ENCODE results near the gene CCDC14.
"Not testable (repeated sequence)": the region's sequence is repeated elsewhere in the genome, so short reads cannot be mapped to it uniquely, and the experiment has no call there.

The CCDC14 gene

GRCh38 chr3:123920383-123920782 is 40.6 kb downstream of the CCDC14 start:
- Mint-ChIP-seq H3K4me3 (no peak overlapping the region), H3K27ac (no peak overlapping the region), H3K36me3 (ENCODE audit: insufficient read depth) (no peaks in the 10 kb centered on the region), H3K27me3 (no peaks in the 10 kb centered on the region), H3K9me3 (peaks cover 12 to 23% of the 10 kb centered on the region in 2 donors), H3K4me1 (ENCODE audit: low read depth in 2 of 2) (no peaks in the 10 kb centered on the region)
- no peak for ATAC-seq (replicated peaks)
- no peak for DNase-seq

- Mint-ChIP-seq H3K4me1 (ENCODE audit: low read depth in 2 of 2) (no peaks in the 10 kb centered on the region), H3K9me3 (peaks cover 10 to 21% of the 10 kb centered on the region in 2 donors), H3K4me3 (no peak overlapping the region), H3K36me3 (ENCODE audit: insufficient read depth) (no peaks in the 10 kb centered on the region), H3K27ac (no peak overlapping the region), H3K27me3 (no peaks in the 10 kb centered on the region)
- no peak for ATAC-seq (replicated peaks)
- DNase-seq = no peak
Observed at GRCh38 chr3:123919353-123919752, 41.7 kb downstream of the CCDC14 start.

- no peak for ATAC-seq (replicated peaks)
- Mint-ChIP-seq H3K4me1 (ENCODE audit: low read depth in 2 of 2) (no peaks in the 10 kb centered on the region), H3K36me3 (ENCODE audit: insufficient read depth) (peaks cover 3% of the 10 kb centered on the region), H3K4me3 (no peak overlapping the region), H3K27me3 (no peaks in the 10 kb centered on the region), H3K9me3 (no peaks in the 10 kb centered on the region), H3K27ac (no peak overlapping the region)
- DNase-seq = no peak
Observed at GRCh38 chr3:123914829-123915228, 46.2 kb downstream of the CCDC14 start.

- peaks cover 3% of the 10 kb centered on the region for H3K36me3 Mint-ChIP-seq (ENCODE audit: insufficient read depth)
- no peak for DNase-seq
- H3K4me1 Mint-ChIP-seq (ENCODE audit: low read depth in 2 of 2) = no peaks in the 10 kb centered on the region
- H3K9me3 Mint-ChIP-seq = no peaks in the 10 kb centered on the region
- ATAC-seq (replicated peaks) = no peak
- H3K27me3 Mint-ChIP-seq = peaks cover 0 to 5% of the 10 kb centered on the region in 2 donors
- H3K4me3 Mint-ChIP-seq = no peak overlapping the region
- H3K27ac Mint-ChIP-seq = no peak overlapping the region
Observed at GRCh38 chr3:123909785-123910184, 51.2 kb downstream of the CCDC14 start.

GRCh38 chr3:123907720-123908119 is 53.3 kb downstream of the CCDC14 start:
- H3K9me3 Mint-ChIP-seq = no peaks in the 10 kb centered on the region
- no peaks in the 10 kb centered on the region for H3K4me1 Mint-ChIP-seq (ENCODE audit: low read depth in 2 of 2)
- H3K36me3 Mint-ChIP-seq (ENCODE audit: insufficient read depth) = no peaks in the 10 kb centered on the region
- H3K27me3 Mint-ChIP-seq = peaks cover 0 to 5% of the 10 kb centered on the region in 2 donors
- no peak overlapping the region for H3K4me3 Mint-ChIP-seq
- ATAC-seq (replicated peaks) (no peak), DNase-seq (no peak)
- no peak overlapping the region for H3K27ac Mint-ChIP-seq

- Mint-ChIP-seq H3K4me3 (no peak overlapping the region), H3K27me3 (peaks cover 21 to 22% of the 10 kb centered on the region in 2 donors), H3K36me3 (ENCODE audit: insufficient read depth) (peaks cover 3% of the 10 kb centered on the region), H3K27ac (no peak overlapping the region), H3K9me3 (no peaks in the 10 kb centered on the region), H3K4me1 (ENCODE audit: low read depth in 2 of 2) (no peaks in the 10 kb centered on the region)
- DNase-seq = no peak
- ATAC-seq (replicated peaks) = no peak
Observed at GRCh38 chr3:123899300-123899865, 61.6 kb downstream of the CCDC14 start.

GRCh38 chr3:123893012-123893411 is 68.0 kb downstream of the CCDC14 start:
- Mint-ChIP-seq H3K27ac (no peak overlapping the region), H3K9me3 (peaks cover 0 to 9% of the 10 kb centered on the region in 2 donors), H3K36me3 (ENCODE audit: insufficient read depth) (no peaks in the 10 kb centered on the region), H3K4me3 (no peak overlapping the region), H3K27me3 (peaks cover 36 to 44% of the 10 kb centered on the region in 2 donors), H3K4me1 (ENCODE audit: low read depth in 2 of 2) (no peaks in the 10 kb centered on the region)
- no peak for DNase-seq
- ATAC-seq (replicated peaks) = no peak

- ATAC-seq (replicated peaks) (no peak), DNase-seq (no peak)
- Mint-ChIP-seq H3K4me1 (ENCODE audit: low read depth in 2 of 2) (no peaks in the 10 kb centered on the region), H3K36me3 (ENCODE audit: insufficient read depth) (no peaks in the 10 kb centered on the region), H3K4me3 (no peak overlapping the region), H3K27ac (no peak overlapping the region), H3K27me3 (peaks cover 35 to 44% of the 10 kb centered on the region in 2 donors), H3K9me3 (peaks cover 0 to 9% of the 10 kb centered on the region in 2 donors)
Observed at GRCh38 chr3:123892195-123892594, 68.8 kb downstream of the CCDC14 start.

- not testable (repeated sequence) for H3K9me3 Mint-ChIP-seq; ATAC-seq (replicated peaks); H3K27ac Mint-ChIP-seq; H3K4me3 Mint-ChIP-seq; H3K36me3 Mint-ChIP-seq (ENCODE audit: insufficient read depth); DNase-seq; H3K4me1 Mint-ChIP-seq (ENCODE audit: low read depth in 2 of 2)
- peaks cover 41 to 52% of the 10 kb centered on the region in 2 donors for H3K27me3 Mint-ChIP-seq
Observed at GRCh38 chr3:123890991-123891390, 70.0 kb downstream of the CCDC14 start.

GRCh38 chr3:123890162-123890561 is 70.9 kb downstream of the CCDC14 start:
- not testable (repeated sequence) for ATAC-seq (replicated peaks); H3K4me3 Mint-ChIP-seq

GRCh38 chr3:123884993-123885392 is 76.0 kb downstream of the CCDC14 start:
- Mint-ChIP-seq H3K4me3 (no peak overlapping the region), H3K27ac (no peak overlapping the region), H3K36me3 (ENCODE audit: insufficient read depth) (no peaks in the 10 kb centered on the region), H3K9me3 (no peaks in the 10 kb centered on the region), H3K27me3 (peaks cover 59 to 88% of the 10 kb centered on the region in 2 donors), H3K4me1 (ENCODE audit: low read depth in 2 of 2) (peaks cover 9 to 10% of the 10 kb centered on the region in 2 donors)
- DNase-seq (no peak), ATAC-seq (replicated peaks) (no peak)

More at GRCh38 chr3:123890162-123890561, 70.9 kb downstream of the CCDC14 start:
- not testable (repeated sequence) for H3K9me3 Mint-ChIP-seq; H3K27ac Mint-ChIP-seq; H3K36me3 Mint-ChIP-seq (ENCODE audit: insufficient read depth); DNase-seq; H3K4me1 Mint-ChIP-seq (ENCODE audit: low read depth in 2 of 2)
- peaks cover 43 to 60% of the 10 kb centered on the region in 2 donors for H3K27me3 Mint-ChIP-seq

- H3K4me1 Mint-ChIP-seq (ENCODE audit: low read depth in 2 of 2) = peaks cover 9 to 10% of the 10 kb centered on the region in 2 donors
- no peaks in the 10 kb centered on the region for H3K9me3 Mint-ChIP-seq
- peaks cover 53 to 87% of the 10 kb centered on the region in 2 donors for H3K27me3 Mint-ChIP-seq
- H3K36me3 Mint-ChIP-seq (ENCODE audit: insufficient read depth) = no peaks in the 10 kb centered on the region
- ATAC-seq (replicated peaks) (peak; percentile 58), DNase-seq (no peak)
- peak within 1 kb of the TSS; percentile 72 to 73 for H3K4me3 Mint-ChIP-seq
- no peak within 1 kb of the TSS for H3K27ac Mint-ChIP-seq
Observed at GRCh38 chr3:123884203-123884831, 76.7 kb downstream of the CCDC14 start, which contains the start of gene MYLK. MYLK (minus strand) TSS chr3:123884332; CDS start chr3:123793841, 90,491 bp downstream.

- H3K4me1 Mint-ChIP-seq (ENCODE audit: low read depth in 2 of 2) = peaks cover 9 to 10% of the 10 kb centered on the region in 2 donors
- H3K27ac Mint-ChIP-seq = no peak overlapping the region
- DNase-seq = no peak
- peaks cover 47 to 86% of the 10 kb centered on the region in 2 donors for H3K27me3 Mint-ChIP-seq
- H3K4me3 Mint-ChIP-seq = peak overlapping the region; percentile 13 to 30
- no peaks in the 10 kb centered on the region for H3K36me3 Mint-ChIP-seq (ENCODE audit: insufficient read depth)
- no peaks in the 10 kb centered on the region for H3K9me3 Mint-ChIP-seq
- no peak for ATAC-seq (replicated peaks)
Observed at GRCh38 chr3:123883701-123884202, 77.3 kb downstream of the CCDC14 start.

GRCh38 chr3:123883111-123883510 is 77.9 kb downstream of the CCDC14 start:
- Mint-ChIP-seq H3K9me3 (no peaks in the 10 kb centered on the region), H3K27ac (no peak overlapping the region), H3K27me3 (peaks cover 41 to 86% of the 10 kb centered on the region in 2 donors), H3K36me3 (ENCODE audit: insufficient read depth) (no peaks in the 10 kb centered on the region), H3K4me3 (peak overlapping the region; percentile 13 to 30), H3K4me1 (ENCODE audit: low read depth in 2 of 2) (peaks cover 9 to 10% of the 10 kb centered on the region in 2 donors)
- DNase-seq (no peak), ATAC-seq (replicated peaks) (no peak)

Measured in effector memory CD8-positive, alpha-beta T cell (primary cell).